CD14-positive monocyte (primary cell): ENCODE data around the gene CPNE4. TPM values are rescaled to one million over a fixed set of nuclear protein-coding genes. Genes with fewer than 3 reads are reported as not detected.

Experiments used
- DNase-seq, 3 donors: peaks; one replicate each; pipeline ENCODE4 v3.0.0-alpha.2; 2011 to 2022
- H2AFZ ChIP-seq: 2 replicates; pipeline ENCODE4 v1.6.0; 2012; ENCODE audit warnings: mild to moderate bottlenecking, low read depth, low read length, inconsistent platforms; ENCODE audit not compliant: insufficient read depth, poor library complexity, severe bottlenecking
- H3K27ac ChIP-seq, 2 donors: 1 replicate in 1 of 2; 2 replicates in 1 of 2; pipeline ENCODE4 v1.5.1; 2012 to 2013; ENCODE audit warnings: low read length in 2 of 2, control low read depth in 1 of 2, inconsistent platforms in 1 of 2, low read depth in 1 of 2, mild to moderate bottlenecking in 1 of 2
- H3K27me3 ChIP-seq, 2 donors: one replicate each; pipeline versions ENCODE4 v1.6.0 to v1.6.1; 2011 to 2013; ENCODE audit warnings: low read length in 2 of 2; ENCODE audit not compliant: control insufficient read depth in 2 of 2, insufficient read depth in 2 of 2
- H3K36me3 ChIP-seq, 2 donors: replicated peaks in 1 of 2; 1 replicate in 1 of 2; 2 replicates in 1 of 2; pipeline versions ENCODE4 v1.5.1 to v1.6.1; 2012 to 2013; ENCODE audit warnings: low read length in 2 of 2, control low read depth in 1 of 2, inconsistent platforms in 1 of 2, mild to moderate bottlenecking in 1 of 2; ENCODE audit not compliant: insufficient read depth in 2 of 2, control insufficient read depth in 1 of 2
- H3K4me1 ChIP-seq, 2 donors: 1 replicate in 1 of 2; 2 replicates in 1 of 2; pipeline versions ENCODE4 v1.5.1 to v1.6.1; 2012 to 2013; ENCODE audit warnings: low read length in 2 of 2, control low read depth in 1 of 2, inconsistent platforms in 1 of 2, mild to moderate bottlenecking in 1 of 2, moderate library complexity in 1 of 2; ENCODE audit not compliant: insufficient read depth in 2 of 2, control insufficient read depth in 1 of 2
- H3K4me2 ChIP-seq: replicated peaks from 2 replicates; pipeline ENCODE3; 2012; ENCODE audit warnings: low read length, moderate library complexity, mild to moderate bottlenecking; ENCODE audit not compliant: poor library complexity, severe bottlenecking; ENCODE audit errors: extremely low read depth
- H3K4me3 ChIP-seq, 3 experiments: fragments of 200-600 bp in 1 of 3; sonication (generic) in 1 of 3; replicated peaks in 1 of 3; 1 replicate in 2 of 3; 2 replicates in 1 of 3; pipeline ENCODE4 v1.5.1; 2011 to 2013; ENCODE audit warnings: low read length in 3 of 3, mild to moderate bottlenecking in 3 of 3, control low read depth in 2 of 3, low read depth in 2 of 3, inconsistent platforms in 1 of 3, moderate library complexity in 1 of 3
- H3K79me2 ChIP-seq: 2 replicates; pipeline ENCODE4 v1.6.0; 2012; ENCODE audit warnings: mild to moderate bottlenecking, control low read depth, inconsistent platforms, low read length, moderate library complexity; ENCODE audit not compliant: insufficient read depth
- H3K9ac ChIP-seq: 2 replicates; pipeline ENCODE4 v1.6.0; 2017; ENCODE audit warnings: low read length, mild to moderate bottlenecking; ENCODE audit not compliant: insufficient read depth, poor library complexity, severe bottlenecking
- H3K9me3 ChIP-seq, 2 donors: replicated peaks in 1 of 2; 1 replicate in 1 of 2; 2 replicates in 1 of 2; pipeline versions ENCODE4 v1.5.1 to v1.6.1; 2012 to 2013; ENCODE audit warnings: low read length in 2 of 2, control low read depth in 1 of 2; ENCODE audit not compliant: control insufficient read depth in 1 of 2, insufficient read depth in 1 of 2
- H4K20me1 ChIP-seq: 2 replicates; pipeline ENCODE4 v1.6.0; 2012; ENCODE audit warnings: mild to moderate bottlenecking, low read length, control low read depth, moderate library complexity; ENCODE audit not compliant: insufficient read depth
- H3K27ac Mint-ChIP-seq, 7 donors: one replicate each; pipeline ENCODE4 v1.8.0; 2020; ENCODE audit warnings: mild to moderate bottlenecking in 7 of 7, mixed read lengths in 7 of 7, moderate library complexity in 6 of 7, inconsistent platforms in 2 of 7
- H3K27me3 Mint-ChIP-seq, 3 donors: one replicate each; pipeline ENCODE4 v1.8.0; 2021 to 2022; ENCODE audit warnings: low read depth in 3 of 3, mild to moderate bottlenecking in 3 of 3, mixed read lengths in 3 of 3, moderate library complexity in 3 of 3, inconsistent platforms in 1 of 3
- H3K36me3 Mint-ChIP-seq, 2 donors: one replicate each; pipeline ENCODE4 v1.8.0; 2020; ENCODE audit warnings: mixed read lengths in 2 of 2, inconsistent platforms in 1 of 2, mild to moderate bottlenecking in 1 of 2
- H3K4me1 Mint-ChIP-seq: one replicate; pipeline ENCODE4 v1.8.0; 2020; ENCODE audit warnings: mild to moderate bottlenecking, mixed read lengths
- H3K4me3 Mint-ChIP-seq, 2 donors: one replicate each; pipeline ENCODE4 v1.8.0; 2020; ENCODE audit warnings: mild to moderate bottlenecking in 2 of 2, mixed read lengths in 2 of 2, moderate library complexity in 1 of 2
- H3K9me3 Mint-ChIP-seq, 7 donors: one replicate each; pipeline ENCODE4 v1.8.0; 2020 to 2022; ENCODE audit warnings: mixed read lengths in 7 of 7, mild to moderate bottlenecking in 6 of 7, moderate library complexity in 6 of 7, inconsistent platforms in 2 of 7
- CTCF ChIP-seq: fragments of 200-600 bp; IDR thresholded peaks from one replicate; pipeline ENCODE4 v1.8.0; 2022; ENCODE audit warnings: antibody characterized with exemption, mild to moderate bottlenecking
- WGBS: methylation state at CpG from one replicate; pipeline ENCODE4 v1.1.5; 2013; ENCODE audit warnings: missing lambda C conversion rate; ENCODE audit not compliant: insufficient coverage; 5-methylcytosine and 5-hydroxymethylcytosine counted together
- intact Hi-C, 2 donors: fragments of 100-400 bp; cut with micrococcal nuclease; formaldehyde crosslinking; loops; one replicate each; pipeline versions ENCODE4 v1.15.0 to v1.15.1; 2023
- polyA plus RNA-seq, 3 donors: library from polyadenylated mRNA; depleted of rRNA in 1 of 3; unstranded in 2 of 3; stranded (reverse) in 1 of 3; fragments of 300-500 nt in 2 of 3; fragments of >200 nt in 1 of 3; fragmentation: Illumina TruSeq in 2 of 3; gene quantifications; 1 replicate in 2 of 3; 2 replicates in 1 of 3; pipeline ENCODE4 v1.2.3, GENCODE V29; 2012 to 2021

Gene CPNE4
- polyA plus RNA-seq, 3 donors: not detected

DNA sequence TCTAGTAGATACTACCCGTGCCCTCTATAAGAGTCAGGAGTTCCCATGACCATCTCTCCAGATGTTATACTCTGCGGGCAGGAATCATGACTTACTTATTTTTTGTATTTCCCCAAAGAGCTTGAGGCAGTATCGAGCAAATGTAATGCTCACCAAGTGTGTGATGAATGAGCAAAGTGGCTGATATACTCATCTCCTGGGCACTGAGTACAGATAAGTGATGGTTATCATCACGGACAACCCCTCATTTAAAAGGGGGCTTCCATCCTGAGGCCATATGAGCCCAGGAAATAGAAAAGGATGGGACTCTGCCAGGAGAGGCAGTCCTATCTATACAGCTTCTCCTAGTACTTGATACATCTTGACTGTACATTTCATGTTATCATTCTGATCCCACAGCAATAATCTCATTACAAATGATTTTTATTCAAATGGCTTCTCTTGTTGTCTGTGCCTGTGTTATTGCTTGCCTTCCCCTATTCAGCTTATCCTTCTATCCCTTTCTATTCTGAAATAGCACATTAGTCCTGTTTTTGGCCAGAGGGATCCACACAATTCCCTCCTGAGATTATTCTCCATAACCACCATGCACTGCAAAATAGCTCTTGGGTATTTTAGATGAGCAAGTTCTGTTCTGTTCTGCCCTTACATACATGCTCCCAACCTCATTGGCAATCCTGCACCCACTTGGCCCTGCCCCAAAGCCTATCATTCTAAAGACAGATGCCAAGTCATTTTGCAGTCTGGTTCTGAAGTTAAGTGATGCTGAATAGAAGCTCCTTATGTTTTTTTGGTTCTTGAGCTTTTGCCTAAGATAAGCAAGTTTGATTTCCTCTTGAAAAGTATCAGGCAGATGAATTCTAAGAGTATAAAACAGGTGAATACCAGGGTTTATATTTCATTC lies 484.0 kb downstream of the CPNE4 start:
- Histone ChIP-seq H3K4me2 (no peak overlapping the region), H3K4me1 (no peaks in the 10 kb centered on the region), H3K9me3 (no peaks in the 10 kb centered on the region), H3K4me3 (no peak overlapping the region), H3K27ac (no peak overlapping the region), H3K36me3 (no peaks in the 10 kb centered on the region), H2AFZ (no peak overlapping the region), H4K20me1 (no peaks in the 10 kb centered on the region), H3K9ac (no peak overlapping the region), H3K27me3 (no peaks in the 10 kb centered on the region), H3K79me2 (no peaks in the 10 kb centered on the region)
- Mint-ChIP-seq H3K4me1 (no peaks in the 10 kb centered on the region), H3K9me3 (peaks cover 0 to 1% (median 0%) of the 10 kb centered on the region in 7 donors), H3K27me3 (peaks cover 2 to 5% (median 4%) of the 10 kb centered on the region in 3 donors), H3K27ac (no peak overlapping the region), H3K4me3 (no peak overlapping the region), H3K36me3 (no peaks in the 10 kb centered on the region)
- intact Hi-C loops: no loop called here
- no peak for TF ChIP-seq CTCF
- 100% methylated on average over 2 of the region's 4 CpGs for WGBS
- DNase-seq: no peak

GRCh38 chr3:131549340-131549739 lies 485.5 kb downstream of the CPNE4 start:
- Histone ChIP-seq H3K27me3 (no peaks in the 10 kb centered on the region), H3K36me3 (no peaks in the 10 kb centered on the region), H3K9ac (no peak overlapping the region), H3K27ac (no peak overlapping the region), H3K9me3 (no peaks in the 10 kb centered on the region), H2AFZ (no peak overlapping the region), H3K4me1 (no peaks in the 10 kb centered on the region), H3K4me3 (no peak overlapping the region), H3K4me2 (no peak overlapping the region), H4K20me1 (no peaks in the 10 kb centered on the region), H3K79me2 (no peaks in the 10 kb centered on the region)
- peak; percentile 55 for TF ChIP-seq CTCF
- no peaks in the 10 kb centered on the region for H3K36me3 Mint-ChIP-seq
- no peaks in the 10 kb centered on the region for H3K4me1 Mint-ChIP-seq
- intact Hi-C loops: no loop called here
- WGBS: no CpG with 5 or more reads among the region's 1 CpG
- peaks cover 4 to 8% (median 5%) of the 10 kb centered on the region in 3 donors for H3K27me3 Mint-ChIP-seq
- no peak overlapping the region for H3K4me3 Mint-ChIP-seq
- H3K27ac Mint-ChIP-seq: no peak overlapping the region
- H3K9me3 Mint-ChIP-seq: no peaks in the 10 kb centered on the region
- no peak for DNase-seq
